Measurements from ENCODE around the gene DXO.
"Not testable (repeated sequence)": the region's sequence is repeated elsewhere in the genome, so short reads cannot be mapped to it uniquely, and the experiment has no call there.

DXO gene

DNA sequence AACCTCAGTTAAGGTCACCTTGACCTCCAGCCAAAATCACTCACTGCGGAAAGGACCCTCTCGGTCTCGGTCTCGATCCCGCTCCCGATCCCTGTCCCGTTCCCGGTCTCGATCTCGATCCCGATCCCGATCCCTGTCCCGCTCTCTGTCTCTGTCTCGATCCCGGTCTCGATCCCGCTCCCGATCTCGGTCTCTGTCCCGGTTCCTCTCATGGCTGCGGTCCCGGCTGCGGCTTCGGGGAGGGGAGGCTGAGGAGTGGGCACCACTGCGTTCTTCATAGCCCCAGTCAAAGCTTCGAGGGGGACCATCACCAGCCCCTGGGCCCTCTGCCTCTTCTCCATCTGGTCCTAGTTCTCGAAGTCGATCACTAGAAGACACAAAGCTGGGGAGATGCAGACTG, 17.4 kb downstream of the DXO start:
- DNase-seq, result no peak

DNA sequence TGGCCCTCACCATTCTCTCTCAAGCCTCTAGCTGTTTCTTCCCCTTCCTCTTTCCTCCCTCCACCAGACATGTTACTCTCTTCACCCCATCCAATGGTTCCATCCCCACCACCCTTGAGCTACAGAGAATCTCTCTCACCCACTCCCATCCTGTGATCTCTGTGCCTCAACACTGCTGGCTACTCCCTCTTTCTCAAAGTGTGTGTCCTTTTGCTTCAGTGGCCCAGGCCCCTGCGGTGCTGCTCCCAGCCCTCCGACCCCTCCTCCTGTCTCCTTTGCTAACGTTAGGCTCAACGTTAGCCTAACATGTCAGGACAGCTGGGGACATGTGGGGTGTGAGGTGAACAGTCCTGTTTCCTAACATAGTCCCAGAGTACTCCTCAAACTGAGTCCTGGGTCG, 19.0 kb downstream of the DXO start:
- DNase-seq, result no peak

DNA sequence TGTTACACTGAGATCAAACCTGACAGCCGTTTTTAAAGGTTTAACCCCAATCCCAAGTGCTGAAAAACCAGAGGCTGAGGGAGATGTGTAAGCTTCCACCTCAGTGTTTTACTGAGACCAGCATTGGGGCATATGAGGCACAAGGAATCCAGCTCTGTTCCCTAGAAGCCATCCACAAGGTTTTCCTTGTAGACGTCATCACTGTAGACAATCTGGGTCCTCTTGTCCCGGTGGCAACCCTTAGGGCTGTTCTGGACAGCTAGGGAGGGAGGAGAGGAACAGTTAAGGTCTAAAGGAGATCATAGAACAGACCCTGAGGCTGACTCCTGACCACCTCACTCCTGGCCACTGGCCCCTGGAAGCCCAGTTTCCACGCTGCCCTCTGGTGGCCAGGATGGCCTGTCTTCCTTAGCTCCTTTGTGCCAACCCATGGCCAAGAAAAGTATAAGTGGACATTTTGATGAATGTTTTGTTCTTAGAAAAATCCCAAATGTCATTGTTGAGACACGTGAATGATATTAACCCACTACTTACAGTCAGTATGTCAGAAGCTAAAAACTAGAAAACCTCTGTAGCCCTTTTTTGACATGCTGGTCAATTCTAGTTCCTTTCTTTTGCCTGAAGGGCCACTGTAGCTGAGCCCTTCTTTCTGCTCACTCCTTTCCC, 19.7 kb downstream of the DXO start:
- no peak for DNase-seq

DNA sequence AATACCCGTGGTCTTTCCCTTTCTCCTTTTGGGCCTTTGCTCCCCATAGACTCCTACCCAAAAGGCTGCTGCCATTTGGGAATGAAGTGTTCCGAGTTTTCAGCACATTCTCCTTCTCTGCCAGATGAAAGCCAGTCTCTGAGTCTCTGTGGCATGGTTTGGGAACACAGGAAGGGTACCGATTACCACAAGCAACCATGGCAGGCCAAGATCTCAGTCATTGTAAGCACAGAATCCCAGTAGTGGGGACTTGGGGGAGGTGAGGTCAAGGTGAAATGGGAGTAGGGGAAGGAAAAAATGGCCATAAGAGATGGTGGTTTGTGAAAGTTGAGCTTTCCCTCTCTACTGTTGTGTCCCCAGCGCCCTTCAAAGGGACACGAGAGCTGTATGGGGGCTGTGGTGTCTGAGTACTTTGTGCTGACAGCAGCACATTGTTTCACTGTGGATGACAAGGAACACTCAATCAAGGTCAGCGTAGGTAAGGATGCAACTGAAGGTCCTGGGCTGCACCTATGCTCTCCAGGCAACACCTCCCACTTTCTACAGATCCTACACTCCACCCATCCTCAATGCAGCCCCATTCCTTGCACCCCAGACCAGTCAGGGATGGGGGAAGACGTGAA, 21.9 kb downstream of the DXO start:
- no peak for DNase-seq

DNA sequence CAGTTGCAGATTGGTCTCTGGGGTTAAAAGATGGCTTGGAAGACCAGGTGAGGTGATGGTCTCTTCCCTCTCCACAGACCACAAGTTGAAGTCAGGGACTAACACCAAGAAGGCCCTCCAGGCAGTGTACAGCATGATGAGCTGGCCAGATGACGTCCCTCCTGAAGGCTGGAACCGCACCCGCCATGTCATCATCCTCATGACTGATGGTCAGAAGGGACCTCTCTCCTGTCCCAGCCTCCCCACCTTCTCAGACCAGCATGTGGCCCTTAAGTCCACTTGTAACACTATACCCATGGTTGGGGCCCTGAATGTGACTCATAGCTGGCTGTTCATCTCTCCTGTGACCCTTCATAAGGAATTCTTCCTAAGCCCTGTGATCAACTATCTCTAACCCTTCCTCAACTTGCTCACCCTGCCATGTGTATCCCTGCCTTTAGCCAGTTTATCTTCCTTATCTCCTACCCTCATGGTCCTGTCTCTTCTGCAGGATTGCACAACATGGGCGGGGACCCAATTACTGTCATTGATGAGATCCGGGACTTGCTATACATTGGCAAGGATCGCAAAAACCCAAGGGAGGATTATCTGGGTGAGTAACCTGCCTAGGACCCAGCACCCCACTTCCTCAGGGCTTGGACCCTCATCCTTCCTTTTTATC, 23.1 kb downstream of the DXO start:
- no peak for DNase-seq

DNA sequence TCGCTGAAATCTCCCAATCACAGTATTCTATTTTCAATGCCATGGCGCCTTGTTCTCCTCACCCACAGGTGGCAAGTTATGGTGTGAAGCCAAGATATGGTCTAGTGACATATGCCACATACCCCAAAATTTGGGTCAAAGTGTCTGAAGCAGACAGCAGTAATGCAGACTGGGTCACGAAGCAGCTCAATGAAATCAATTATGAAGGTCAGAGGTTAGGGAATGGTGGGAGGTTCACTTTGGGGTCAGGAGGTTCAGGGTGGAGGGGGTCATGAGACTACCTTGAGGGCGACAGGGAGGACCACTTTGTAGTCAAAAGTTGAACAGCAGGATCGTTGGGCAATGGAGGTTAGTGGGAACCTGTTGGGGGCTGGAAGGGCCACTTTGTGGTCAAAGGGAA, 23.6 kb downstream of the DXO start:
- no peak for DNase-seq

GRCh38 chr6:31947864-31948263, 24.1 kb downstream of the DXO start:
- no peak for DNase-seq

DNA sequence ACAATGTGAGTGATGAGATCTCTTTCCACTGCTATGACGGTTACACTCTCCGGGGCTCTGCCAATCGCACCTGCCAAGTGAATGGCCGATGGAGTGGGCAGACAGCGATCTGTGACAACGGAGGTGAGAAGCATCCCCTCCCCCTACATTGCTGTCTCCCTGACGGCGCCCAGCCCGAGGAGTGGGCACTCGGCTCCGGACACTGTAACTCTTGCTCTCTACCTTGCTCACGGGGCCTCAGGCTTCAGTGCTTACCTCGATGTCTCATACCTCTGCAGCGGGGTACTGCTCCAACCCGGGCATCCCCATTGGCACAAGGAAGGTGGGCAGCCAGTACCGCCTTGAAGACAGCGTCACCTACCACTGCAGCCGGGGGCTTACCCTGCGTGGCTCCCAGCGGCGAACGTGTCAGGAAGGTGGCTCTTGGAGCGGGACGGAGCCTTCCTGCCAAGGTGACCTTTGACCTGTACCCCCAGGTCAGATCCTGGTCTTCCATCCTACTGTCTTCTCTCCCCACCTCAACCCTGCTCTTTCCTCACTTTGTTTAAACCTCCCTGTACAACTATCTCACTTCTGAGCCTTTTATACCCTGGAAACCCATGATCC, 24.8 kb downstream of the DXO start:
- DNase-seq, result no peak

GRCh38 chr6:31946370-31946885, 25.5 kb downstream of the DXO start:
- no peak for DNase-seq

DNA sequence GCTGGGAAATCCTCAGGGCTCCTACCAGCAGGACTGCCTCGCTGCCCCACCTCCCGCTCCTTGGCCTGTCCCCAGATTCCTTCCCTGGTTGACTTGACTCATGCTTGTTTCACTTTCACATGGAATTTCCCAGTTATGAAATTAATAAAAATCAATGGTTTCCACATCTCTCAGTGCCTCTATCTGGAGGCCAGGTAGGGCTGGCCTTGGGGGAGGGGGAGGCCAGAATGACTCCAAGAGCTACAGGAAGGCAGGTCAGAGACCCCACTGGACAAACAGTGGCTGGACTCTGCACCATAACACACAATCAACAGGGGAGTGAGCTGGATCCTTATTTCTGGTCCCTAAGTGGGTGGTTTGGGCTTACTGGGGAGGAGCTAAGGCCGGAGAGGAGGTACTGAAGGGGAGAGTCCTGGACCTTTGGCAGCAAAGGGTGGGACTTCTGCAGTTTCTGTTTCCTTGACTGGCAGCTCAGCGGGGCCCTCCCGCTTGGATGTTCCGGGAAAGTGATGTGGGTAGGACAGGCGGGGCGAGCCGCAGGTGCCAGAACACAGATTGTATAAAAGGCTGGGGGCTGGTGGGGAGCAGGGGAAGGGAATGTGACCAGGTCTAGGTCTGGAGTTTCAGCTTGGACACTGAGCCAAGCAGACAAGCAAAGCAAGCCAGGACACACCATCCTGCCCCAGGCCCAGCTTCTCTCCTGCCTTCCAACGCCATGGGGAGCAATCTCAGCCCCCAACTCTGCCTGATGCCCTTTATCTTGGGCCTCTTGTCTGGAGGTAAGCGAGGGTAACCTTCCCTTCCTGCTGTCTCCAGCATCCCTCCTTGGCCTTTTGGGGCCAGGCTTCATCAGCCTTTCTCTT, 26.2 kb downstream of the DXO start, which contains the start of gene CFB:
TSS of gene CFB (plus strand) at position 589 of the 863 bp plus-strand sequence. CDS start at position 716, 127 bp downstream.
- no peak for DNase-seq

- no peak for DNase-seq
Measured at GRCh38 chr6:31945154-31945506, 26.8 kb downstream of the DXO start.

DNA sequence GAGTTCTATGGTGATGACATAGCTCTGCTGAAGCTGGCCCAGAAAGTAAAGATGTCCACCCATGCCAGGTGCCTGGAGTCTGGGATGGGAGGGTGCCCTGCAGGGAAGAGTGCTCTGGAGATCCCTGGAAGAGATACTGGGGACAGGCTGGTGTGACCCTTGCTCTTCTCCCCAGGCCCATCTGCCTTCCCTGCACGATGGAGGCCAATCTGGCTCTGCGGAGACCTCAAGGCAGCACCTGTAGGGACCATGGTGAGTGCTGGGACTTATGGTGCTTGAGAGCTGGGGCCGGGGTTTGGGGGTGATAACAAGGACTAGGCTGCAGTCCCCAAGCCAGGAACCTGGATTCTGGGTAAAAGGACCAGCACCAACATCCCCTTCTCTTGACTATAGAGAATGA, 28.2 kb downstream of the DXO start:
- no peak for DNase-seq

DNA sequence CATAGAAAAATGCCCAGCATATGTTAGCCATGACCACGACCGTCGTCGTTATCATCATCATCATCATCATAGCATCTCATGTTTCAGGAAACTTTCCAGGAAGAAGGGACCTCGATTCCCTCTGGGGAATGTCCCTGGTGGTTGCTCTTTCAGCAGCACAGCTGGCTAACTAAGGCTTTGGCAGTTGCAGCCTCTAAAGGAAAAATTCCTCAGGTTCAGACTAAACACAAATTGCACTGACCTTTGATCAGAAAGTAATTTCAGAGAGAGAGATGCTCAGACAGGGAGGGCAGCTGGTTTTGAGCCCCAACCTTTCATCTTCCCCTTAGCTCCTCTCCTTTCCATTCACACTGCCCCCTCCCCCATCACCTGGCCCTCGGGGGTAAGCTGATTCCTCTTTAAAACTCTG, 31.7 kb downstream of the DXO start:
- DNase-seq, result no peak

GRCh38 chr6:31935823-31936222, 36.1 kb downstream of the DXO start:
- no peak for DNase-seq

- DNase-seq, result no peak
Measured at GRCh38 chr6:31935021-31935420, 36.9 kb downstream of the DXO start.

- no peak for DNase-seq
Measured at GRCh38 chr6:31933537-31933936, 38.4 kb downstream of the DXO start.

GRCh38 chr6:31932137-31932536, 39.8 kb downstream of the DXO start:
- not testable (repeated sequence) for DNase-seq

GRCh38 chr6:31930962-31931361, 41.0 kb downstream of the DXO start:
- DNase-seq, result no peak

- no peak for DNase-seq
Measured at GRCh38 chr6:31928672-31928939, 43.3 kb downstream of the DXO start.

DNA sequence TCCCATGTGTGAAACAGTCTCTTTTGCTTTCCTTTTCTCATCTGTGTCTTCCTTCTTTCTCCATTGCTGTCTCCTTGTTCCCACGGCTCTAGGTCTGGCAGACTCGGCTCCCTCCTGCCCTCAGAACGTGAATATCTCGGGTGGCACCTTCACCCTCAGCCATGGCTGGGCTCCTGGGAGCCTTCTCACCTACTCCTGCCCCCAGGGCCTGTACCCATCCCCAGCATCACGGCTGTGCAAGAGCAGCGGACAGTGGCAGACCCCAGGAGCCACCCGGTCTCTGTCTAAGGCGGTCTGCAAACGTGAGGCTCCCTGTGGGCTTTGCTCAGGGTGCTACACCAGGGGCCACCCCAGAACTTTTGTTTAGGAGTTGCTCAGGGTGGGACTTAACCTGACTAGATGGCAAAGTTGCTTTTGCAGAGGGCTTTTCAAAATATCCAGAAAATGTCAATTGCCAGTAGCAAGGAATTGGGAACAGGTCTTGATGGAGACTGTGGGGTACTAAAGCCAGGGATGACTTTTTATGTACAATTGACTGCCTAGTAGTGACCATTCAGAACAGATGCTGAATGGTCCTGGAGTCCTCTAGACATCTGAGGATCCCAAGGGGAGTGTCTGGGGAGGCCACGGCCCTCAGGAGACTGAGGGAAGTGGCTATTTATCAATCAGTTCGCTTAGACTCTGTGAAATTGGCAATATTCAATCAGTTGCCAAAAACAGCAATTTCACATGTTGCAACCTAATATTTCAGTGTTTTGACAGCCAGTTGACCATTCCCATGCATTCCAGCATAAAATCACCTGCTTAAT, 43.9 kb downstream of the DXO start:
- DNase-seq, result no peak

GRCh38 chr6:31927242-31927862, 44.6 kb downstream of the DXO start, which contains the start of gene C2:
Gene C2, plus strand, starts transcription at chr6:31927717. Its CDS starts 36 bp downstream, at chr6:31927753.
- DNase-seq, result no peak

- no peak for DNase-seq
Measured at GRCh38 chr6:31922942-31923341, 49.0 kb downstream of the DXO start.
